GDM1 (cell line): ENCODE measurements around the gene BFAR.
A peak's percentile ranks its signal among the peaks of the same experiment; 100 is the strongest.
"Not testable (repeated sequence)": the region's sequence is repeated elsewhere in the genome, so short reads cannot be mapped to it uniquely, and the experiment has no call there.

Experiments
- DNase-seq: peaks from one replicate; lab custom pipeline; 2025; lab: John Stamatoyannopoulos, UW

The BFAR gene, protein sequence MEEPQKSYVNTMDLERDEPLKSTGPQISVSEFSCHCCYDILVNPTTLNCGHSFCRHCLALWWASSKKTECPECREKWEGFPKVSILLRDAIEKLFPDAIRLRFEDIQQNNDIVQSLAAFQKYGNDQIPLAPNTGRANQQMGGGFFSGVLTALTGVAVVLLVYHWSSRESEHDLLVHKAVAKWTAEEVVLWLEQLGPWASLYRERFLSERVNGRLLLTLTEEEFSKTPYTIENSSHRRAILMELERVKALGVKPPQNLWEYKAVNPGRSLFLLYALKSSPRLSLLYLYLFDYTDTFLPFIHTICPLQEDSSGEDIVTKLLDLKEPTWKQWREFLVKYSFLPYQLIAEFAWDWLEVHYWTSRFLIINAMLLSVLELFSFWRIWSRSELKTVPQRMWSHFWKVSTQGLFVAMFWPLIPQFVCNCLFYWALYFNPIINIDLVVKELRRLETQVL

GRCh38 chr16:14632693-14633569 lies at the start of gene BFAR:
TSS of gene BFAR (plus strand) at chr16:14632951. CDS start at chr16:14644347, 11,396 bp downstream.
- peak; percentile 97 for DNase-seq

- no peak for DNase-seq
These were observed 47.5 kb upstream of the BFAR start for GRCh38 chr16:14585287-14585686.

- DNase-seq = no peak
These were observed 46.0 kb upstream of the BFAR start for GRCh38 chr16:14586637-14587305.

DNA sequence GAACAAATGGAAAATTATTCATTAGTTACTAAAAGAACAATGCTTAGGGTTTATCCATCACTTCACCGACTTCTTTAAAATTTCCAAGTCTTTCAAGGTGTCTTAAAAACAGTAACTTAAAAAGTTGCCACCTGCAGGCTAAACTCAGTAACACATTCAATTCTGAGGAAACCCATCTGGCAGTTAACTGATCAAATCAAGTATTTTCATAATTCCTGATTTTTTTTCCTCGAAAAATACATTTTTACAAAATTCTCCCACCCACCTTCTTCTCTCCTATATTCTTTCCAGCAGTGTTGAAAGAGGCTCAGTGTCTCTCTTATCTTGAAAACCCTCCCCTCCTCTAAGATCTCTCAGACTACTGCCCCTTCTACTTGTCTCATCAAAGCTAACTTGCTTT lies 32.6 kb upstream of the BFAR start:
- DNase-seq = no peak

GRCh38 chr16:14602443-14602963 lies 30.2 kb upstream of the BFAR start:
- no peak for DNase-seq

DNA sequence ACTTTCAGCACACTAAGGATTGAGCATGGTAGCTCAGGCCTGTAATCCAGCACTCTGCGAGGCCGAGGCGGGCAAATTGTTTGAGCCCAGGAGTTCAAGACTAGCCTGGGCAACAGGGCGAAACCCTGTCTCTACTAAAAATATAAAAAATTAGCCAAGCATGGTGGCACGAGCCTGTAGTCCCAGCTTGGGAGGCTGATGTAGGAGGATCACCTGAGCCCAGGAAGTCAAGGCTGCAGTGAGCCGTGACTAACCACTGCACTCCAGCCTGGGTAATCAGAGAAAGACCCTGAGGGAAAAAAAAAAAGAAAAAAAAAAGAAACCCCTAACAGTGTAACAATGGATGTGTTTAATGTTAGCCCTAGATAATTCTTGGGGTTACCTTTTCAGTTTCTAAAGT lies 26.6 kb upstream of the BFAR start:
- DNase-seq = no peak

- DNase-seq = no peak
These were observed 24.6 kb upstream of the BFAR start for GRCh38 chr16:14608111-14608566.

DNA sequence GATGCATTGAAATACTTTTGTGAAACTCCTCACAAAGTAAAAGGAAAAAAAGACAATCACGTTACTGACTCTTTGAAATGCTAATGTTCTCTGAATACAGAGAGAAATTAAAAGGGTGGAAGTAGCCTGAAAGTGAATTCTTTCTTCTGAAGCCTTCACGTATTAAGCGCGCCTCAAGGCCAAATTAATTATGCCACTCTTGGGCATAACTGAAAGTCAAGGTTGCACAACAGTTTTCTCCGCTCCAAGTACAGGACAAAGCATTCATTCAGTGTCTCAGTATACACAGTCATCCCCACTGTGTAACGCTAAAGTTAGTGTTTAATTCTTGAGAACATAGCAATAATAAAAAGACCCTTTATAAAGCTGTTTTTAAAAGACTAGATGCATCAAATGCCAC lies 24.1 kb upstream of the BFAR start:
- DNase-seq = no peak

DNA sequence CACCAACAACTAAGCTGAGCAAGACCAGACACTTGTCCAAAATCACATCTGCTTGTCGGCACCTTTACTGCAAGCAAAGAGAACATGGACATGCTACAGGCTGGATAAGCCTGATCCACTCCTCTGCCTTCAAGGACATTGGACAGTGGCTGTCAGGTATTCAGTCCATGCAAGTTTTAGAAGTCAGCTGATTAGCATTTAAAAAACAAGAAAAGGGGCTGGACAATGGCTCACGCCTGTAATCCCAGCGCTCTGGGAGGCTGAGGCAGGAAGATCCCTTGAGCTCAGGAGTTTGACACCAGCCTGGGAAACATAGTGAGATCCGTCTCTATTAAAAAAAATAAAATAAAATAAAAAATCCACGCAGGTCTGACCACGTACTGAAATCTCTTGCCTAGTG lies 23.0 kb upstream of the BFAR start:
- DNase-seq = no peak

DNA sequence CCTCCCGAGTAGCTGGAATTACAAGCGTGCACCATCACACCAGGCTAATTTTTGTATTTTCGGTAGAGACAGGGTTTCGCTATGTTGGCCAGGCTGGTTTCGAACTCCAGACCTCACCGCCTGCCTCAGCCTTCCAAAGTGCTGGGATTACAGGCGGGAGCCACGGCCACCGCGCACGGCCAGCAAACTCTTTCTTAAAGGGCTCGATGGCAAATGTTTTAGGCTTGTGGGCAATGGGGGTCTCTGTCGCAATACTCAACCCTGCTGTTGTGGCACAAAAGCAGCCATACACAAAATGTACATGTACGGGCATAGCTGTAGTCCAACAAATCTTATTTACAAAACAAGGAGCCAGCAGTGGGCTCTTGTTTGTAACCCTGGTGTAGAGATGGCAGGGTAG lies 21.1 kb upstream of the BFAR start:
- DNase-seq = no peak

- DNase-seq = no peak
These were observed 18.8 kb upstream of the BFAR start for GRCh38 chr16:14613991-14614390.

DNA sequence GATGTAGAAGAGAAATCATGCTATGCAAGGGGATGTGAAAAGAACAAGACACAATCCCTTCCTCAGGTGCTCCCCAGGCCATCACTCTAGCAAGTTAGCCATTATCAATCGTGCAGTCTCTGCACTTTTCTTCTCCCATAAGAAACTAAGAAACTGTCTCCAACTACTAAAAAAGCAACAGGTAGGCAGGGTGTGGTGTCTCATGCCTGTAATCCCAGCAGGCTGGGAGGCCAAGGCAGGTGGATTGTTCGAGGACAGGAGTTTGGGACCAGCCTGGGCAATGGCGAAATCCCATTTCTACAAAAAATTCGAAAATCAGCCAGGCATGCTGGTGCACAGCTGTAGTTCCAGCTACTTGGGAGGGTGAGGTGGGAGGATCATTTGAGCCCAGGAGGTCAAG lies 16.5 kb upstream of the BFAR start:
- no peak for DNase-seq

- DNase-seq = no peak
These were observed 14.2 kb upstream of the BFAR start for GRCh38 chr16:14618566-14618965.

GRCh38 chr16:14627078-14627477 lies 5.7 kb upstream of the BFAR start:
- DNase-seq = no peak

GRCh38 chr16:14628806-14629611 lies 3.7 kb upstream of the BFAR start:
- DNase-seq = no peak

- no peak for DNase-seq
These were observed 3.2 kb upstream of the BFAR start for GRCh38 chr16:14629612-14629918.

DNA sequence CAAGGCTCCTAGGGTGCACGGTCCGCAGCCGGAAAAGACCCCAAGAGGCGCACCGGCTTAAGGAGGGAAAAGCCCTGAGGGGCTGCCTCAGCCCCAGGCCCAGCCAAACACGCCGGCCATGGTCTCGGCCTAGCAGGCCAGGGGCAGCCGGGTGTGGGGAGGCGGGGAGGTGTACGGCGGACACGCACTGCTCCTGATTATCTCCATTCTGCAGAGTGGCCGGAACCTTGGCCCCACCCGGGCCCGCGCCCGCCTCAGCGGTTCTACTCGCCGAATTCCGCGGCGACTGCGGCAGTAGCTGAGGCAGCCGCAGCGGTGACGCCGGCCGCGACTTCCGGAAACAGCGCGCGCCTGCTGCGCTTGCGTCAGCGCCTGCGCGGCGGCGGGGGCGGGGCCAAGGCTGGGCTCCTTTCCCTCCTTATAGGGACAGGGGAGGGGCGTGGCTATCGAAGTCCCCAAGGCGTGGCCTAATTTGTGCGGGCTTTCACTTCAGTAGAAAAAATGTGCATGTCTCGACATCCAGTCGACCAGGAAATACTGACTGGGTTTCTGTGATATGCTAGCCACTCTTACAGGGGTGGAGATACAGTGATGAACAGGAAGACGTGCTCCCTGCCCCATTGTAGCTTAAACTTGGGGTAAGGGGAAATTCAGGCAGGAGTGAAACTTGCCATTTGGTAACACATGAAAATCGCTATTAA lies 2.7 kb upstream of the BFAR start, which contains the start of gene PARN:
PARN (minus strand) TSS at position 342 of the 701 bp plus-strand sequence; CDS start at position 207, 135 bp downstream.
- DNase-seq = peak; percentile 94

- DNase-seq = not testable (repeated sequence)
These were observed 2.0 kb upstream of the BFAR start for GRCh38 chr16:14630620-14631330.

DNA sequence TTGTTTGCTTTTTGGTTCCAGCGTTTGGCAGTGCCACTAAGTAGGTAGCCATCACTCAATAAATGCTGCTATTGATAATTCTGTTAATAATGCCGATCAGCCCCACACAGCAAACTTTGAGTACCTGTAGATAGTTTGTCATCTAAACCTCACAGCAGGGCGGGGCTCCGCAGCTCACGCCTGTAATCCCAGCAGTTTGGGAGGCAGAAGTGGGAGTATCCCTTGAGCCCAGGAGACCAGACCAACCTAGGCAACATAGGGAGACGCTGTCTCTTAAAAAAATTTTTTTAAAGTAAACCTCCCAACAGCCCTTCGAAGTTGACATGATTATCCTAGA lies 1.6 kb downstream of the BFAR start:
- DNase-seq = no peak
